BJ (cell line): ENCODE data around the gene KRT80. TPM values are rescaled to one million over a fixed set of nuclear protein-coding genes. Genes with fewer than 3 reads are reported as not detected.

Experiments used
- CTCF ChIA-PET: fragments of 350-600 bp; formaldehyde crosslinking; extraction: SDS; loops from one replicate; lab custom pipeline; 2021; ENCODE audit warnings: antibody characterized with exemption, inconsistent platforms; lab: Yijun Ruan, JAX
- POLR2A ChIA-PET: fragments of 300-600 bp; sonication (Branson Sonifier 250); formaldehyde crosslinking; extraction: SDS; loops from one replicate; lab custom pipeline; 2021; ENCODE audit warnings: antibody characterized with exemption; lab: Charles Lee
- DNase-seq: peaks from one replicate; pipeline ENCODE4 v3.0.0-alpha.2; 2011; ENCODE audit warnings: low read depth
- H3K27me3 ChIP-seq: 2 replicates; pipeline ENCODE4 v1.6.0; 2011; ENCODE audit warnings: low read length; ENCODE audit not compliant: control insufficient read depth, insufficient read depth
- H3K36me3 ChIP-seq: 2 replicates; pipeline ENCODE4 v1.5.1; 2011; ENCODE audit warnings: low read length; ENCODE audit not compliant: control insufficient read depth, insufficient read depth
- H3K4me3 ChIP-seq: 2 replicates; pipeline ENCODE4 v1.5.1; 2011; ENCODE audit warnings: low read depth, mild to moderate bottlenecking, control low read depth, low read length
- CTCF ChIP-seq: IDR thresholded peaks from 2 replicates; pipeline ENCODE4 v1.5.1; 2011; ENCODE audit warnings: low read depth, mild to moderate bottlenecking, control low read depth, inconsistent platforms, low read length, moderate library complexity; ENCODE audit not compliant: insufficient read depth
- polyA plus RNA-seq: library from polyadenylated mRNA; depleted of rRNA; stranded (reverse); fragments of >200 nt; gene quantifications from 2 replicates; pipeline ENCODE4 v1.2.3, GENCODE V29; 2011

KRT80 gene
- polyA plus RNA-seq, 1 experiment: 5.9 TPM

DNA sequence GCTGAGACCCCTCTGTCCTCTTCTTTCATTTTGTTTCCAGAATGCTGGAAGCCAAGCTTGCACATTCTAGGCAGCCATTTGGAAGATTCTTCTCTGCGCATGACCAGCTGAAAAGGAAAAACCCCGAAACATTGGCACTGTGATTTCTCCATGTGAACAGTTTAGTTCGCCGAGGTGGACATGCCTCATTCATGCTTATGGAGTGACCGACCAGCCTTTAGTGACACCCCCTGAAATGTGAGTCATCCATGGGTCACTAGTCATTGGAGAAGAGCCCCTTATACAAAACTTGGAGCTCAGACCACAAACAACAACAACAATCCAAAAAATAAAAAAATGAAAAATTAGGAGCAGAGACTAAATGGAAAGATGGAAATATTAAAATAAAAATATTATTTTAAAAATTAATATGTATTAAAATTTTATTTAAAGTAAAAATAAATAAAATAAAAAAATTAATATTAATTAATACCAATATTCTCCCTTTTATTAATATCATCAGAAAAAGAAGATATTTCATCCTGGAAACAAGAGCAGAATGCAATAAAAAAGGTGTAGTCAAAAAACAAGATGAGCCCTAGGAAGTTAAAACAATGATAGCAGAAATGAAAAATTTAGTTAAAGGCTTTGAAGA lies 31.7 kb upstream of the KRT80 start:
- Histone ChIP-seq H3K4me3 (no peak overlapping the region), H3K27me3 (no peaks in the 10 kb centered on the region), H3K36me3 (no peaks in the 10 kb centered on the region)
- CTCF ChIA-PET: interaction anchor here (0.5 to 3.1 kb wide), 3 partner anchors 10 to 104 kb away, joined by 3 to 23 read pairs (median 7); no protein-coding TSS in a partner anchor
- POLR2A ChIA-PET: no interaction called here
- no peak for TF ChIP-seq CTCF
- no peak for DNase-seq

GRCh38 chr12:52222692-52223091 lies 30.9 kb upstream of the KRT80 start:
- no peak for DNase-seq
- Histone ChIP-seq H3K27me3 (no peaks in the 10 kb centered on the region), H3K4me3 (no peak overlapping the region), H3K36me3 (no peaks in the 10 kb centered on the region)
- TF ChIP-seq CTCF: no peak
- POLR2A ChIA-PET: no interaction called here
- CTCF ChIA-PET: interaction anchor here (0.5 to 2.8 kb wide), 21 partner anchors 11 to 277 kb away, joined by 3 to 37 read pairs (median 4); no protein-coding TSS in a partner anchor

DNA sequence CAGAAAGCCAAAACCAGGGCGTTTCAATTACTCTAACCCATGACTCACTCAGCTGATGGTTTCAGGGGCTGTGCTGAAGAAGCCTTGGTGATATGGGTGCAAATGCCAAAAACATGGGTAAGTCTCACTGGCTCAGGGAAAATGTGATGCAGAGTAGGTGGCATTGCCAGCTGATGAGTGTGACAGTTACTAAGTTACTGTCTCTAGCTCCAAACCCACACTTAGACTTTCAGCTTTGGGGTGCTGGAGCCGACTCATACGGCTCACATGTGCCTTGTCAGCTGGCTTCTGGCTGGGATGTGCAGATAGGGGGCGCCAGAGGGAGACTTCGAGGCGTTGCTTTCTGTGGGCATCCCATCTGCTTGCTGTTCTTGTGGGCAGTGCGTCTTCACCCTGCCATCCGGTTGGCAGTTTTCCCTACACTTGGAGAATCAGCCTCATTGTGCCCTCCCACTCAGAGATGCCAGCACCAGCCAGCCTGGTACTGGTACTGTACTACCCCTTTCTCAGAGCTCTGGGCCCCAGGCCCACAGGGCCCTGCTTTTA lies 30.2 kb upstream of the KRT80 start:
- ChIA-PET POLR2A (interaction anchor here (0.8 kb wide), 1 partner anchor 784 kb away, joined by 3 read pairs; the partner anchor contains the start of gene EIF4B), CTCF (interaction anchor here (0.7 to 2.8 kb wide), 28 partner anchors 10 to 662 kb away, joined by 3 to 37 read pairs (median 4); partner anchors contain the start of gene KRT80)
- Histone ChIP-seq H3K36me3 (no peaks in the 10 kb centered on the region), H3K4me3 (no peak overlapping the region), H3K27me3 (no peaks in the 10 kb centered on the region)
- DNase-seq: no peak
- TF ChIP-seq CTCF: peak; percentile 57

- no peak for DNase-seq
- no peaks in the 10 kb centered on the region for H3K27me3 ChIP-seq
- POLR2A ChIA-PET: interaction anchor here (0.8 kb wide), 1 partner anchor 785 kb away, joined by 3 read pairs; the partner anchor contains the start of gene EIF4B
- H3K4me3 ChIP-seq: no peak overlapping the region
- no peak for TF ChIP-seq CTCF
- CTCF ChIA-PET: interaction anchor here (0.7 to 2.8 kb wide), 28 partner anchors 9 to 663 kb away, joined by 3 to 37 read pairs (median 4); partner anchors contain the start of gene KRT80
- H3K36me3 ChIP-seq: no peaks in the 10 kb centered on the region
Observed at GRCh38 chr12:52221070-52221781, 29.4 kb upstream of the KRT80 start.

- TF ChIP-seq CTCF: no peak
- ChIA-PET POLR2A (no interaction called here), CTCF (interaction anchor here (0.9 to 2.8 kb wide), 8 partner anchors 9 to 659 kb away, joined by 3 to 37 read pairs (median 7); no protein-coding TSS in a partner anchor)
- Histone ChIP-seq H3K27me3 (no peaks in the 10 kb centered on the region), H3K4me3 (no peak overlapping the region), H3K36me3 (no peaks in the 10 kb centered on the region)
- DNase-seq: no peak
Observed at GRCh38 chr12:52220477-52220876, 28.7 kb upstream of the KRT80 start.
